HG03575 (cell line): ENCODE results near the gene SNTG2.

Experiments
- ATAC-seq: cut with Tn5 transposase; IDR thresholded peaks from one replicate; pipeline ENCODE4 v1.9.1; 2021; ENCODE audit not compliant: unreplicated experiment, insufficient number of reproducible peaks, low FRiP score; ENCODE audit errors: extremely low read depth

Gene SNTG2

GRCh38 chr2:925309-925708, 25.3 kb upstream of the SNTG2 start:
- ATAC-seq: no peak

- no peak for ATAC-seq
Measured at GRCh38 chr2:925711-926110, 24.9 kb upstream of the SNTG2 start.

- ATAC-seq: no peak
Measured at GRCh38 chr2:926259-926793, 24.3 kb upstream of the SNTG2 start.

GRCh38 chr2:926896-927295, 23.8 kb upstream of the SNTG2 start:
- no peak for ATAC-seq

GRCh38 chr2:929011-929735, 21.5 kb upstream of the SNTG2 start:
- no peak for ATAC-seq

GRCh38 chr2:929925-930324, 20.7 kb upstream of the SNTG2 start:
- no peak for ATAC-seq

- ATAC-seq: no peak
Measured at GRCh38 chr2:930935-931334, 19.7 kb upstream of the SNTG2 start.

- ATAC-seq: no peak
Measured at GRCh38 chr2:932320-933115, 18.1 kb upstream of the SNTG2 start.

- ATAC-seq: no peak
Measured at GRCh38 chr2:933734-934295, 16.8 kb upstream of the SNTG2 start.

GRCh38 chr2:937530-937929, 13.1 kb upstream of the SNTG2 start:
- ATAC-seq: no peak

- ATAC-seq: no peak
Measured at GRCh38 chr2:938181-939005, 12.3 kb upstream of the SNTG2 start.

GRCh38 chr2:939936-940601, 10.6 kb upstream of the SNTG2 start:
- no peak for ATAC-seq

GRCh38 chr2:941871-942270, 8.8 kb upstream of the SNTG2 start:
- no peak for ATAC-seq

GRCh38 chr2:942775-943460, 7.7 kb upstream of the SNTG2 start:
- ATAC-seq: no peak

- ATAC-seq: no peak
Measured at GRCh38 chr2:943461-943797, 7.2 kb upstream of the SNTG2 start.

GRCh38 chr2:943821-944220, 6.8 kb upstream of the SNTG2 start:
- no peak for ATAC-seq

- ATAC-seq: no peak
Measured at GRCh38 chr2:944693-945092, 6.0 kb upstream of the SNTG2 start.

GRCh38 chr2:945104-945503, 5.5 kb upstream of the SNTG2 start:
- ATAC-seq: no peak
